Mesothelial cell of epicardium (in vitro differentiated cells): ENCODE measurements around the gene THRB. TPM values are rescaled to one million over a fixed set of nuclear protein-coding genes. Genes with fewer than 3 reads are reported as not detected.

ENCODE experiments used
- DNase-seq, 2 experiments: peaks; one replicate each; pipeline ENCODE4 v3.0.0; 2021; ENCODE audit warnings: low spot score in 2 of 2; ENCODE audit not compliant: unreplicated experiment in 2 of 2
- H3K27ac Mint-ChIP-seq: 2 replicates; pipeline ENCODE4 v1.8.0; 2021; ENCODE audit warnings: mixed read lengths
- H3K27me3 Mint-ChIP-seq: 2 replicates; pipeline ENCODE4 v1.8.0; 2021; ENCODE audit warnings: low read depth, mixed read lengths
- H3K36me3 Mint-ChIP-seq: 2 replicates; pipeline ENCODE4 v1.8.0; 2021; ENCODE audit warnings: mixed read lengths
- H3K4me1 Mint-ChIP-seq: 2 replicates; pipeline ENCODE4 v1.8.0; 2021; ENCODE audit warnings: mixed read lengths
- H3K4me3 Mint-ChIP-seq: 2 replicates; pipeline ENCODE4 v1.8.0; 2021; ENCODE audit warnings: mild to moderate bottlenecking, moderate library complexity, mixed read lengths
- H3K9me3 Mint-ChIP-seq: 2 replicates; pipeline ENCODE4 v1.8.0; 2021; ENCODE audit warnings: mixed read lengths
- CTCF ChIP-seq: fragments of 200-600 bp; sonication (generic); IDR thresholded peaks from one replicate; pipeline ENCODE4 v1.5.0; 2021; ENCODE audit warnings: antibody characterized with exemption; ENCODE audit not compliant: unreplicated experiment
- total RNA-seq: library from RNA; stranded (reverse); gene quantifications from 3 replicates; pipeline ENCODE4 v1.2.1, GENCODE V29; 2021

The THRB gene
- total RNA-seq, 1 donor from 2014 or later, result 3.4 TPM

- peaks cover 3% of the 10 kb centered on the region for H3K9me3 Mint-ChIP-seq
- no peak overlapping the region for H3K27ac Mint-ChIP-seq
- no peak for TF ChIP-seq CTCF
- DNase-seq, result no peak
- H3K27me3 Mint-ChIP-seq, result peaks cover 43% of the 10 kb centered on the region
- no peaks in the 10 kb centered on the region for H3K4me1 Mint-ChIP-seq
- H3K4me3 Mint-ChIP-seq, result no peak overlapping the region
- H3K36me3 Mint-ChIP-seq, result no peaks in the 10 kb centered on the region
Measured at GRCh38 chr3:24533561-24534193, 39.0 kb upstream of the THRB start.

- TF ChIP-seq CTCF, result no peak
- Mint-ChIP-seq H3K27me3 (peaks cover 31% of the 10 kb centered on the region), H3K4me3 (no peak overlapping the region), H3K9me3 (peaks cover 3% of the 10 kb centered on the region), H3K27ac (no peak overlapping the region), H3K4me1 (peaks cover 2% of the 10 kb centered on the region), H3K36me3 (no peaks in the 10 kb centered on the region)
- no peak for DNase-seq
Measured at GRCh38 chr3:24530471-24530870, 35.8 kb upstream of the THRB start.

DNA sequence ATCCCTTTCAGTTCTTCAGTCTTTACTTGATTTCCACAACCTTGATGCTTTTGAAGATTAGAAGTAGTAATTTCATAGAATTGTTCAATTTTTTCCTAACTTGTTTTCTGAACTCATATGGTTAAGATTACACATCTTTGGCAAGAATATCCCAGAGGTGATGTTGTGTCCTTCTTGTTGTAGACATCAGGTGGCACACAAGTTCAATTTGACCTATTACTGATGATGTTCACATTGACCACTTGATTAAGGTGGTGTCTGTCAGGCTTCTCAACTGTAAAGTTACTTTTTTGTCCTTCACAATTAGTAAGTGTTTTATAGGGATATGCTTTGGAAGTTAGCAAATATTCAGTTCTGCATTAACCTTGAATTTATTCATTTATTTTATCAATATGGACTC is 34.6 kb upstream of the THRB start:
- Mint-ChIP-seq H3K4me3 (no peak overlapping the region), H3K4me1 (peaks cover 2% of the 10 kb centered on the region), H3K27ac (no peak overlapping the region), H3K9me3 (peaks cover 3% of the 10 kb centered on the region), H3K27me3 (peaks cover 37% of the 10 kb centered on the region), H3K36me3 (no peaks in the 10 kb centered on the region)
- no peak for DNase-seq
- no peak for TF ChIP-seq CTCF

GRCh38 chr3:24526640-24527212 is 32.1 kb upstream of the THRB start:
- no peak for DNase-seq
- Mint-ChIP-seq H3K4me3 (no peak overlapping the region), H3K27me3 (peaks cover 42% of the 10 kb centered on the region), H3K36me3 (no peaks in the 10 kb centered on the region), H3K27ac (no peak overlapping the region), H3K9me3 (peaks cover 3% of the 10 kb centered on the region), H3K4me1 (peaks cover 8% of the 10 kb centered on the region)
- TF ChIP-seq CTCF, result no peak

DNA sequence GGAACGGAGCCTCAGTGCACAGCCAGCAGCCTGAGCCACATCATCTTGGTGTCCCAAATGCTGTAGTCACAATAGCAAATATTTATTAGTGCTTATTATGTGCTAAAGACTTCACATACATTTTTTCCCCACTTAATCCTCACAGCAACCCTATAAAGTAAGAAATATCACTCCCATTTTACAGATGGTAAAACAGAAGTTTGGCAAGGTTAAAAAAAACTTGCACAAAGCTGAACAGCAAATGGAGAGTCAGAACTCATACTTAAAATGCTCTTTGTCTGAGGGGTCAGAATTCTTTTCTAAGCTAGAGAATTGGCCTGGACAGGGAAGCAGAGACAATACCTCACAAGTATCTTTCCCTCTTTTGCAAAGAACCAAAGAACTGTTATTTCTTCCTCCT is 30.9 kb upstream of the THRB start:
- Mint-ChIP-seq H3K4me1 (peaks cover 14% of the 10 kb centered on the region), H3K27me3 (peaks cover 45% of the 10 kb centered on the region), H3K9me3 (no peaks in the 10 kb centered on the region), H3K4me3 (no peak overlapping the region), H3K36me3 (no peaks in the 10 kb centered on the region), H3K27ac (no peak overlapping the region)
- no peak for TF ChIP-seq CTCF
- no peak for DNase-seq
